ENCODE data around the gene RHCG.

The RHCG gene

DNA sequence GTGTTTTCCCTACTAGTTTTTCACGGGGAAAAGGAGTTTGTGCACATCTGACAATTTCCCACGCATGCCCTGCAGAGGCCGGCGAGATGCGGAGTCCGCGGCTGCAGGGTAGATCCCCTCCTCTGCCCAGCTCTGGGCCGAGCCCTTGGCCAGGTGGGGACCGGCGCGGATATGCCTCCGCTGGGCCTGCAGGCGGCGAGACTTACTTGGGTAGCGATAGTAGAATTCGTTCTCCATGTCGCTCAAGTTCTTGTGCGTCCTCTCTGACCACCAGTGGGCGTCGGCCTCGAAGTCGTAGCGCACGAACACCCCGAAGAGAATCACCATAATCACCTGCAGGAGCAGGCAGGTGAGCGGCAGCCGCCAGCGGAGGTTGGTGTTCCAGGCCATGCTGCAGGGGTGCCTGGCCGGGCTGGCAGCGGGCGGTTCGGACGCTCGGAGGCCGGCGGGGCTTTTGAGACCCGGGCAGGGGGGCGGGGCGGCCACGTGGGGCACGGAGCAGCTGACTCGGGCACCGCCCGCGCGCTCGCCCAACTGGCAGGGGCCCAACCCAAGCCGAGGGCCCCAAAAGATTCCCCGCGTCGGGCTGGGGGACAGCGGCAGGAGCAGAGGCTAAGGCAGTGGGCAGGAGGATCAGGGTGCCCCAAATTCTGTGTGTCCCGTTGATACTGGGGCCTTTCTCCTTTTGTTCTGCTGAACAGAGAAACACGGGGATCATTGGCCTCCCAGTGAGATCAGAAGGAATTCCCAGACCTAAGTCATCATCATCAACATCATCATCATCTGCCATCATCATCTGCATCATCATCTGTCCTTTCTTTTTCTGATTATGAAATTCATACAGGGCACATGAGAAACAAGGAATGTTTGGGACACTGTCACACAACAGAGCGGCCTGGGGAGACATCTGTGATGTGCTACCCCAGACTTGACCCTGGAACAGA is at the start of gene RHCG:
RHCG (minus strand) TSS at position 429 of the 944 bp plus-strand sequence; CDS start at position 390, 39 bp downstream.
- DNase-seq: no peak

DNA sequence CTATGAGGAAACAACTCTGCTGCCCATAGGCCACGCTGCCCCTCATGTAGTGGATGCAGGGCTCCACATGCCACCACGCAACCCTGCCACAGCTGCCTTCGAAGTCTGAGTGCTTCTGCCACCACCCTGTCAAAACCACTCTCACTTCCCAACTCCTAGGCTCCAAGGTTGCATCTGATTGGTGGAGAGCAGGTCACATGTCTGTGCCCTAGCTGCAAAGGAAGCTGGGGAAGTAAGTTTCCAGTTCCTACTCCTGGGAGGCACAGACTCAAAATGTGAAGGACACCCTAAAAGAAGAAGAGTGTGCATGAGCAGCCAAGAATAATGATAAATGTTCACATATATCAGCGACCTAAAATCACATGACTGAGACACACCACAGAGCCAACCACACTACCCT is 47.0 kb upstream of the RHCG start:
- DNase-seq: no peak

DNA sequence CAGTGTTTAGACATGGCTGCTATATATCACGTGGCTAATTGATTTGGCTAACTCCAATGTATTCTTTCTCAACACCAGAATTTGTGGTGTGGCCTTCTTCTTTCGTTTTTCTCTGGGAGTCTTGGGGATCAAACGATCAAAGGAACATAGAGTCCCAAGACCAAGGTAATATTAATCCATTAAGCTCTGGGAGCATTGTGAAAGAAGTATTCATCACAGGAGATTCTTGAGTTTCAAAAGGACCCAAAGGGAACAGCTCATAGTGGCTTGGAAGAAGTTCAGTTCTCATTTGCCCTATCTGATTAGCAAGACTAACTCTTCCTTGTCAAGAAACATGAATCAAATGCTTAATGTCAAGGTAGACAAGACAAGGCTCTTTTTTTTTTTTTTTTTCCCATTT is 46.0 kb upstream of the RHCG start:
- no peak for DNase-seq

DNA sequence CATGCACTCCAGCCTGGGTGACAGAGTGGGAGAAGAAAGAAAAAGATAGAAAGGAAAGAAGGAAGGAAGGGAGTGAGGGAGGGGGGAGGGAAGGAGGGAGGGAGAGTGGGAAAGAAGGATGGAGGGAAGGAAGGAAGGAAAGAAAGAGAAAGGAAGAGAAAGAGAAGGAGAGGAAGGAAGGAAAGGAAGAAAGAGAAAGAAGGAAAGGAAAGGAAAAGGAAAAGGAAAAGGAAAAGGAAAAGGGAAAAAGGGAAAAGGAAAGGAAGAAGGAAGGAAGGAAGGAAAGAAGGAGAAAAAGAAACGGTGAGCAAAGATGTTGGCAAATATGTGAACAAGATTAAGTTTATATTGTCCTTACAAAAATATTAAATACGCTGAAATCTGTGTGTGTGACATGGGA is 42.6 kb upstream of the RHCG start:
- DNase-seq: no peak

GRCh38 chr15:89533861-89534544 is 37.6 kb upstream of the RHCG start:
- no peak for DNase-seq

DNA sequence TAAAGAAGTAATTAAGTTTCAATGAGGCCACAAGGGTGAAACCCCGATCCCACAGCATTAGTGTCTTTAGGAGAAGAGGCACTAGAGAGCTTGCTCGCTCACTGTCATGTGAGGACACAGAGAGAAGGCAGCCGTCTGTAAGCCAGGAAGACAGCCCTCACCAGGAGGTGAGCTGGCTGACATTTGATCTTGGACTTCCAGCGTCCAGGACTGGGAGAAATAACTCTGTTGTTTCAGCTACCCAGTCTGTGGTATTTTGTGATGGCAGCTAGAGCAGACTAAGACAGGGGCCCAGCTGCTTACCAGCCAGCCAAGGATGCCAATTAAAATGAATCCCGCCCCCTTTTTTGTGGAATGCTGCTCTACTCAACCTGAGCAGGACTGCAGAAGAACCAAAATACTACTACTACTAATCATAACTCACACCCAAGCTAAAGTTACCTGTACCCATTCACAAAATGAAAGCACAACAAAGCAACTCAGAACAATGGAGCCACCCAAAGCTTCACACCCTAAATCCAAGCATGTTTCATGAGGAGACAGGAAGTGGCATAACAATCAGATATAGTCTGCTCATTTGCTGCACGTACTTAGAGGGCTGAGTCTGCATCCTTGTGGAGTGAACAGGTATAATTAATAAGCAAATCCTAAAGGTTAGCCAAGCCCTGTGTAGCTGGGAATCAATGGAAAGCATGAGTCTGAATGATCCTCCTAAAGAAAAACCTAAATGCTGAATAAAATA is 35.6 kb upstream of the RHCG start:
- no peak for DNase-seq

DNA sequence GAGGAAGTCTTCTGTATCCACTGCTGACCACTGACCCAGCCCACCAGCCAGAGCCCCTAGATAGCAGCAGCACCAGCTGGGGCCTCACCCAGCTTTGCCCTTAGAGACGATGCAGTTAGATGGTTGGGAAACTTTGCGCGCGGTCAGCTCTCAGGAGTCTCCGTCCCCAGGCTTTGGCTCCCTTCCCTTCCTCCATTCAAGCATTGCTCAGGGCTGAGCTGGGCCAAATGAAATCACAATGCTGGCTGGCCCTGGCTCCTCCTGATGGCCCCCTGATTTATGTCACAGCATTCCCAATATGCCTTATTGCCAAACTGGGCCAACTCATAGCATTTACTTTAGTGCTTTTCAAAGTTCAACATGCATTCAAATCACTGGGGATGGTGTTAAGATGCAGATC is 34.6 kb upstream of the RHCG start:
- no peak for DNase-seq

DNA sequence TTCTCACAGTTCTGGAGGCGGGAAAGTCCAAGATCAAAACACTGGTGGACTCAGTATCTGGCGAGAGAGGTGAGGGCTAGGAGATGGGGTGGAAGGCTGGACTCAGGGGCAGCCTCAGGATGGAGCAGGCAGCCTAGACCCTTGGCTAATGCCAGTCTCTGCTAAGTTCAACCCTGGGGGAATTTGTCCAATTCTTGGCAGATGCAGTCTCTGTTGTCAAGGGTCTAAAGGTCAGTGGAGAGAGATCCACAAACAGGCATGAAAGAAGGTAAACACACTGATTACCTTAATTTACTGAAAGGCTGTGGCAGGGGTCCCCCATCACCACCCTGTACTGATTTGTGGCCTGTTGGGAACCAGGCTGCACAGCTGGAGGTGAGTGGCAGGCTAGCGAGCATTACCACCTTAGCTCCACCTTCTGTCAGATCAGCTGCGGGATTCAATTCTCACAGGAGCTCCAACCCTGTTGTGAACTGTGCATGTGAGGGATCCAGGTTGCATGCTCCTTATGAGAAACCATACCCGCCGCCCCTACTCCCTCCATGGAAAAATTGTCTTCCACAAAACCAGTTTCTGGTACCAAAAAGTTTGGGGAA is 32.5 kb upstream of the RHCG start:
- DNase-seq: no peak

GRCh38 chr15:89526601-89527441 is 30.4 kb upstream of the RHCG start:
- DNase-seq: no peak

DNA sequence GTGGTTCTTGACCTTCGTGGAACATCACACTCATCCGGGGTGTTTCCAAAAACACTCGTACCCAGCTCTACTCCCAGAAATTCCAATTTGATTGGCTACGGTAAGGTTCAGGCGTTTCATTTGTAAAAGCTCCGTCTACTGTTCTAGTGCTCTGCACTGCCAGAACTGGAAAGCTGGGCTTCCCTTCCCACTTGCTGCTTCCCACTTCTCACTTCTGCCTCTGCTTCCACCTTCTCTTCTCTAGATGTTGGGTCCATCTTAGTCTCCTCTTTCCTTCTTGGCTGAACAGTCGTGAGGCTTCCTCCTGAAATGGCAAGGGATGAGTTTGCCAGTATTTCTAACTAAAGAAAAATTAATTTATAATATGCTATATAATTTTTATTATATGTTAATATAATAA is 29.8 kb upstream of the RHCG start:
- no peak for DNase-seq

GRCh38 chr15:89524184-89524583 is 27.8 kb upstream of the RHCG start:
- DNase-seq: no peak

- DNase-seq: no peak
Observed at GRCh38 chr15:89523101-89523500, 26.7 kb upstream of the RHCG start.

GRCh38 chr15:89521605-89522004 is 25.2 kb upstream of the RHCG start:
- DNase-seq: no peak

DNA sequence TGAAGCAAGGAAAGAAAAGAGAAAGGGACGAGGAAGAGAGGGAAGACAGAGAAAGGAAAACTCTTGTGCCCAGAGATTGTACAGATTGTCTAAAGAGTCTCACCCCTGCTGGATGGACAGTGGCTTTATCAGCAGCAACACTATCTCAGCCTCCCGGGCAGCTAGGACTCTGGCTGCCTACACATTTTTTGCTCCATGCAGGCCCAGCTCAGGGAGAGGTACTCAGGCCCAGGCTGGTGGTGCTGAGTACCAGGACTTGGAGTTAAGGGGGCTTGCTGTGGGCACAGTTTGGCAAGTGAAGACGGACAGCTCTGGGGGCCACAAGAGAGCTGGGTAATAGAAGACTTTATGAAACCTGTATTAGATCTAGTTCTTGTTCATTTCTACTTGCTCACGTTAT is 19.1 kb upstream of the RHCG start:
- no peak for DNase-seq

DNA sequence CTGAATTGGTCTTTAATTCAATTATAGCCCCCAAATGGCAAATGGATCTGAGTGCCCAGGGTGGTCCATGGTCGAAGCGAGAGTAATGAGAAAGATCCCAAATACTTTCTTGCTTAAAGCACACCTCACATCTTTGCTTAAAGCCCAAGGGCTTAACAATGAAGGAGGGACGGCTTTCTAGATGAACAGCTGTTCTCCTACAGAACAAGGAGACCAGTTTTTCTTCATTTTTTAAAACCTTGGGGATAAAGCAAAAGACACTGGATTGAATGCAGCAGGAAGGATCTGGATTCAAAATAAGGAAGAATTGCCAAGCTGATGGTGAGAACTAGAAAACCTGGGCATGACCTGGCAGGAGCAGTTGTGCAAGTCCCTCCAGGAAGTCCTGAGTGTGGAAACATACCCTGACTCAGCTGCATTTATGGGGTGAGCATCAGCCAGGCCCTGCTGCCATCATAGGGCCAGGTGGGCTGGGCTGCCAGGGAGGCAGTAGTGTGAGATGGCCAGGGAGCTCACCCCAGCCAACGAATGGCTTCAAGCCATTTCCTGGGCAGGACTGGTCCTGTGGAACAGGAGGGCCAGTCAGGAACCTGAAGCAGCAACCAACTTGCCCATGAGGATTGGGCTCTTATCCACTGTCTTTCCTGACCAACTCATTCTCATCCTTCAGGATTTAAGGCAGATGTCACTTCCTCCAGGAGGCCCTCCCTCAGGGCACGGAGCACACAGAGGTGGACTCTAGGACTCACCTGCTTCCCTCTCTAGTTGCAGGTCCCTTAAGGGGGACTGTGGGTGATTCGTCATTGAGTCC is 18.4 kb upstream of the RHCG start:
- no peak for DNase-seq

GRCh38 chr15:89514186-89514585 is 17.8 kb upstream of the RHCG start:
- no peak for DNase-seq

DNA sequence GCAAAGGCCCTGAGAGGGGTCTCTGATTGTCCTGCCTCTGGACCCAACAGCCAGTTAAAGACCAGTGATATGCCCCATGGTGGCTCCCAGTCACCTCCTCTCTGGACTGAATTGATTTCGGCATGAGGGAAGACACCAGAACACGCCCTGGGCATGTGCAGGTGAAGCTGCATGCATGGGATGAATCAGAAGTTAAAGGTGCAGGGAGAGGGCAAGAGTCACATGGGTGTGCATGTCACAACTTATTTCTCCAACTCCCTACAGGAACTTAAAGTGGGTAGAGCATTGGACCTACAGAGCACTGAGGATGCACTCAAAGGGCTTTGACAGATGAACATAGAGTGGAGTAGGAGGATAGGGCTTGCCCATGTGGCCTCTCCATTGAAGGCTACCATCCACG is 16.9 kb upstream of the RHCG start:
- no peak for DNase-seq

DNA sequence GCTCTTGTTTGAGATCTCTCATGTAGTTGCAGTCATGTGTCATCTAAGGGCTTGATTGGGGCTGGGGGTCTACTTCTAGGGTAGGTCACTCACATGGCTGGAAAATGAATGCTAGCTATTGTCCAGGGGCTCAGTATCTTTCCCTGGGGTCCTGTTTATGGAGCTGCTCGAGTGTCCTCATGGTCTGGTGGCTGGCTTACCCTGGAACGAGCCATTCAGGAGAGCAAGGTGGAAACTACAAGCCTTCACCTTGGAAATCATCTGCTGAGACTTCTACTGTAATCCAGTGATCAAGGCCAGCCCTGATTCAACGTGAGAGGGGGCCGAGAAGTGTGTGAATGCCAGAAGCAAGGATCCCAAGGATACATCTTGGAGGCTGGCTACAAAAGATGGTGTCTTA is 16.2 kb upstream of the RHCG start:
- no peak for DNase-seq

DNA sequence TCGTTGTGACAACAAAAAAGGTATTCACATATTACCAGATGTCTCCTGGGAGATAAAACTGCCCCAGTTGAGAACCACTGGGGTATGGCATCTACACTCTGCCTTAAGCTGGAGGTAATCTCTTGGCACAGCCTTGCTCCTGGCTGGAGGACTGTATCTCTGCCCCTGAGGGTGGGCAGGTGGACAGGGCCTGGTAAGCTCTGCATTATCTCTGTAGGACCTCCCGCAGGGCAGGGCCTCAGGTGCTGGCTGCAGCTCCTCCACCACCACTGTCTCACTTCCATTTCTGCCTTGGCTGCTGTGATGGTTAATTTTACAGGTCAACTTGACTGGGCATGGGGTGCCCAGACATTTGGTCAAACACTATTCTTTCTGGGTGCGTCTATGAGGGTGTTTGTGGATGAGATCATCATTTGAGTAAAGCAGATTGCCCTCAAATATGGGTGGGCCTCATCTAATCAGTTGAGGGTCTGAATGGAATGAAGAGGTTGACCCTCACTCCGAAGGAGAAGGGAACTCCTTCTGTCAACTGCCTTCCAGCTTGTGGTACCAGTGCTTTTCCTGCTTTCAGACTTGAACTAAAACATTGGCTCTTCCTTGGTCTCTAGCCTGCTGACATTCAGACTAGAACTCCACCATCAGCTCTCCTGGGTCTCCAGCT is 9.8 kb upstream of the RHCG start:
- DNase-seq: no peak

DNA sequence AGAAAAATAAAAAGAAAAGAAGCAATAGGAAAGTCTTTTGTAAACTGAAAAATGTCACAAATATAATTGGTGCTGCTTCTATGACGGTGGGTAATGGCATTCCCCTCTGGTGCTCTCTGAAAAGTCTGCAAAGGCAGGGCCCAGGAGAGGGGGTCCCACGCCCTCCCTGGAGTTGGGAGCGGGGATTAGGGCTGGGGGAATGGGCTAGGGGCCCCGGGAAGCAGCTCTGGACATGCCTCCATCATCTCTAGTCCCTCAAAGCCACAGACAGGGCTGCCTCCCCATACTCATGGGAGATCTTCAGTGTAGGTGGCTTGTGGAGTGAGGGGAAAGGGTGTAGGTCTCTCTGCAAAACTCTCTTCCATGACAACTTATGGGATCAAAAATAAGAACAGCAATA is 7.8 kb upstream of the RHCG start:
- no peak for DNase-seq

All from amniotic stem cell (primary cell).